T-helper 2 cell treated with Interferon-gamma antibody and Interleukin-4, amounts not matched to agents 5 μg/mL and 100 μg/mL, for 36 hours (primary cell): Measurements from ENCODE around the gene AKR7A3.
A peak's percentile ranks its signal among the peaks of the same experiment; 100 is the strongest.
"Not testable (repeated sequence)": the region's sequence is repeated elsewhere in the genome, so short reads cannot be mapped to it uniquely, and the experiment has no call there.

Experiments
- DNase-seq: peaks from one replicate; pipeline ENCODE4 v3.0.0; 2021; ENCODE audit warnings: low spot score
- H3K27ac Mint-ChIP-seq: one replicate; pipeline ENCODE4 v1.8.0; 2021; ENCODE audit warnings: mild to moderate bottlenecking, mixed read lengths
- H3K27me3 Mint-ChIP-seq: one replicate; pipeline ENCODE4 v1.8.0; 2021; ENCODE audit warnings: low read depth, mixed read lengths
- H3K36me3 Mint-ChIP-seq: one replicate; pipeline ENCODE4 v1.8.0; 2021; ENCODE audit warnings: low read depth, mixed read lengths
- H3K4me1 Mint-ChIP-seq: one replicate; pipeline ENCODE4 v1.8.0; 2021; ENCODE audit warnings: low read depth, mixed read lengths
- H3K4me3 Mint-ChIP-seq: one replicate; pipeline ENCODE4 v1.8.0; 2022; ENCODE audit warnings: mild to moderate bottlenecking, moderate library complexity, mixed read lengths
- H3K9me3 Mint-ChIP-seq: one replicate; pipeline ENCODE4 v1.8.0; 2021; ENCODE audit warnings: mixed read lengths

Gene AKR7A3

DNA sequence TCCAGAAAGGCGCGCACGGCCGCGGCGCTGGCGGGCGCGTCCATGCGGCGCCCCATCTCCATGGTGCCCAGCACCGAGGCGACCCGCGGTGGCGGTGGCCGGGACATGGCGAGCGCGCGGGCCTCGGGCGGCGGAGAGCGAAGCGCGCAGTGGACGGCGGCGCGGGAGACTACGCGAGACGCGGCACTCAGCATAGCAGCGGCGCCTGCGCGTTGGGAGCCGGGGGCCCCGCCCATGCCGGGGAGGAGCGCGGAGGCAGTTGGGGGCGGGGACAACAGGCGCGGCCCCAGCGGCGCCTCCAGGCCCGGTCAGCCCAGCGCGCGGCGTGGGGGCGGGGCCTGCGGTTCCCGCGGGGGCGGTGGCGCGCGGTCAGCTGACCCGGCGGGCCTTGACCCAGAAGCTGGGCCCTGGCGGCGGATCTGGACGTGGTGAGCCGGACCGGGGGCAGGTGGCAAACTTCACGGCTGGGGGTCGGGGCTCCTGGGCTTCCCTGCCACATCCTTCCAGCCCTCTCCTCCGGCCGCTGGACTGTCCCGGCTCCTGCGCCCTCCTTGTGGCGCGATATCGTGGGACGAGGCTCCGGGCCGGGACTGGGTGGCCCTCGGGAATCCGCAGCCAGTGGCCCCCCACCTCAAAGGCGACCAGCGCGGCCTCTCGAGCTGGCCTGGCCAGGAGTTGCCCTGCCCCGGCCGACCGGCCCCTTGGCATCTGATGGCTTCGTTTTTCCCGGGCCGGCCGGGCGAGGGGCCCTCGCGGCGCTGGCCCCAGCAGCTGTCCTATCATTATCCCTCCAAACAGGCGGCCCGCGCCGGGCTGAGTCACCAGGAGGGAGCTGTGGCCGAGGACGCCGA is 23.6 kb upstream of the AKR7A3 start, which contains the start of the genes AKR7A2 and SLC66A1:
Gene AKR7A2 (minus strand): TSS at position 214 of the 851 bp plus-strand sequence. CDS start 20 bp downstream, at position 194.
Gene SLC66A1 (plus strand): TSS at position 396 of the 851 bp plus-strand sequence. CDS start 5,352 bp downstream, outside the sequence.
- Mint-ChIP-seq H3K9me3 (no peaks in the 10 kb centered on the region), H3K27ac (peak within 1 kb of the TSS; percentile 91), H3K4me1 (peaks cover 32% of the 10 kb centered on the region), H3K36me3 (peaks cover 9% of the 10 kb centered on the region), H3K27me3 (no peaks in the 10 kb centered on the region), H3K4me3 (peak within 1 kb of the TSS; percentile 93)
- peak; percentile 96 for DNase-seq

- Mint-ChIP-seq H3K9me3 (no peaks in the 10 kb centered on the region), H3K4me1 (peaks cover 32% of the 10 kb centered on the region), H3K27ac (peak overlapping the region; percentile 91), H3K36me3 (peaks cover 15% of the 10 kb centered on the region), H3K27me3 (no peaks in the 10 kb centered on the region), H3K4me3 (peak overlapping the region; percentile 93)
- no peak for DNase-seq
These were observed 22.9 kb upstream of the AKR7A3 start for GRCh38 chr1:19311503-19311930.

DNA sequence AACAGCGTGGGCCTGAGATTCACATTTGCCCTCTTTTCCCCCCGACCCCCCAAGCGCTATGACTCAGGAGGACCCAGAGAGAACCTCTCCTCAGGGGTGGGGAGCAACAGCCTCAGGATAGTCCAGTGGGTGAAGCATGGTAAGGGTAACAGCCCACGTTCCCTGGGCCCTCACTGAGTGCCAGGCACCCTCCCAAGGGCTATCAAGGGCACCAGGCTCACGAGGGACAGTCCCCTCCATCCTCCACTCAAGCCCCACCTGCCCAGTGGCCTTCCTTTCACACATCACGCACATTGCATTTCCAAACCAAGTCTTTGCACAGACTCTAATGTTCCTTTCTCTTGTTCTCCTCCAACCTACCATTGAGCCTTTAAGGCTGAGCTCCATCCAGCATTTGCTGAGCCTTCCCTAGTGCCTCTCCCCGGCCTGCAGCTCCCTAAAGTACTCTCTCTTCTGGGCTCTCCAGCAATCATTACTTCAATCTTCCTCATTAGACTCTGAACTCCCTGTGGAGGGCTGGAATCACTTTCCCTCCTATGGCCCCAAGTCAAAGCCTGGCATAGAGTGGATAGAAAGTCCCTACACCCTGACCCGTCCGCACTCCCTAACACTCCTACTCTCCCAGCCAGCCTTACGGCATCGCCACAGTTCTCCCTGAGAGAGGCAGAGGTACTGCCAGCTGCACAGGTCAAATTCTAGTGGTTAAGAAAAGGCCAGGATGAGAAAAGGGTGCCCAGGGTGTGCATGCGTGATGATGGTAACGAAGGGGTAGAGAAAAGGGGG is 22.3 kb upstream of the AKR7A3 start:
- peaks cover 16% of the 10 kb centered on the region for H3K36me3 Mint-ChIP-seq
- H3K4me1 Mint-ChIP-seq: peaks cover 30% of the 10 kb centered on the region
- H3K9me3 Mint-ChIP-seq: no peaks in the 10 kb centered on the region
- H3K27ac Mint-ChIP-seq: peak overlapping the region; percentile 91
- peak overlapping the region; percentile 93 for H3K4me3 Mint-ChIP-seq
- H3K27me3 Mint-ChIP-seq: no peaks in the 10 kb centered on the region
- DNase-seq: no peak

GRCh38 chr1:19310061-19310460 is 21.5 kb upstream of the AKR7A3 start:
- no peak for DNase-seq
- Mint-ChIP-seq H3K9me3 (no peaks in the 10 kb centered on the region), H3K4me3 (peak overlapping the region; percentile 93), H3K36me3 (peaks cover 16% of the 10 kb centered on the region), H3K4me1 (peaks cover 23% of the 10 kb centered on the region), H3K27ac (no peak overlapping the region), H3K27me3 (no peaks in the 10 kb centered on the region)

- peaks cover 23% of the 10 kb centered on the region for H3K4me1 Mint-ChIP-seq
- peaks cover 23% of the 10 kb centered on the region for H3K36me3 Mint-ChIP-seq
- H3K27ac Mint-ChIP-seq: no peak overlapping the region
- no peaks in the 10 kb centered on the region for H3K9me3 Mint-ChIP-seq
- no peaks in the 10 kb centered on the region for H3K27me3 Mint-ChIP-seq
- H3K4me3 Mint-ChIP-seq: no peak overlapping the region
- no peak for DNase-seq
These were observed 20.7 kb upstream of the AKR7A3 start for GRCh38 chr1:19309123-19309813.

DNA sequence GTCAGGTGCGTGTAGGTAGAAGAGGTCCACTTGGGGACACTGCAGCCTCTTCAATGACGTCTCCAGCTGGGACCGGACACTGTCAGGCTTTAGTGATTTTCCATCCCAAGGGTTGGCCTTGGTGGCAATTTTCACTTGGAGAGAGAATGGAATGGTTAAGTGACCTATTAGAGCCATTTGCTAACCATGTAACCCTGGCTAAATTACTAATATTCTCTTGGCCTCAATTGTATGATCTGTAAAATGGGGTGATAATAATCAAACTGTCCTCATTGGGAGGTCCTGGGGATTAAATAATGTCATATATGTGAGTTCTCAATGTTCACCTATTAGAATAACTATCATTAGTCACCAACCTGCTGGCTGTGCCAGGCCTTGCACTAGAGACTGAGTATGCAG is 19.9 kb upstream of the AKR7A3 start:
- Mint-ChIP-seq H3K36me3 (peaks cover 28% of the 10 kb centered on the region), H3K27ac (no peak overlapping the region), H3K9me3 (no peaks in the 10 kb centered on the region)

DNA sequence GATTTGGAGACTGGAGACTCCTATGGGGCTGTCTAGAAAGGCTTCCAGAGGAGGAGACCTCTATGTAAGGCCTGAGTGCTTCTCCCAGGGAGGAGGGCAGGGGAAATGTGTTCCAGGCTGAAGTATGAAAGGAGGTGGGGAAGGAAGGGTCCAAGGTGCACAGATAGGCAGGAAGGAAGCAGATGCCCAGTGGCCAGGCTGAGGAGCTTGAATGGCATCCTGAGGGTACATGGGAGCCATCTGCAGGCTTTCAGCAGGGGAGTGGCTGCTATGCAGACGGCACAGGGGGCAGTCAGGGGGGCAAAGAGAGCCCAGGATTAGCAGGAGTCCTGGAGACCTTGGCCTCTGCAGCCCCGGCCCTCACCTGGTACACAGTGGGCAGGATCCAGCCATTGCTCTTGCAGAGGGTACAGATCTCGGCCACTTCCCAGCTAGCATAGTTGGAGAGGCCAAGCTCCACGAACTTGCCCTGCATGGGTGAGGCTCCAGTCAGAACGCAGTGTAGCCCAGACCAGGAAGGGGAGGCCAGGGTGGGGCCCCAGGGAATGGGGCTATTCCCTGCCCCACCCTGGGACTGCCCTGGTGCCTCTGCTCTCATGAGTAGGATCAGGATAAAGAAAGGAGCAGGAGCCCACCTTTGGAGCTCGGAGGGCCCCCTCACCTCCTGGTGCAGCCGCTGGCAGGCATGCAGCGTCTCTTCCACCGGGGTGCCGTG is 19.4 kb upstream of the AKR7A3 start:
- peaks cover 32% of the 10 kb centered on the region for H3K36me3 Mint-ChIP-seq
- no peaks in the 10 kb centered on the region for H3K27me3 Mint-ChIP-seq
- no peak overlapping the region for H3K27ac Mint-ChIP-seq
- H3K9me3 Mint-ChIP-seq: no peaks in the 10 kb centered on the region
- H3K4me1 Mint-ChIP-seq: peaks cover 13% of the 10 kb centered on the region
- DNase-seq: no peak
- H3K4me3 Mint-ChIP-seq: no peak overlapping the region

More for the DNA sequence above, 19.9 kb upstream of the AKR7A3 start:
- Mint-ChIP-seq H3K4me3 (no peak overlapping the region), H3K4me1 (peaks cover 19% of the 10 kb centered on the region), H3K27me3 (no peaks in the 10 kb centered on the region)
- no peak for DNase-seq

- H3K9me3 Mint-ChIP-seq: no peaks in the 10 kb centered on the region
- H3K27me3 Mint-ChIP-seq: no peaks in the 10 kb centered on the region
- H3K36me3 Mint-ChIP-seq: peaks cover 32% of the 10 kb centered on the region
- no peak overlapping the region for H3K4me3 Mint-ChIP-seq
- no peak for DNase-seq
- no peak overlapping the region for H3K27ac Mint-ChIP-seq
- H3K4me1 Mint-ChIP-seq: peaks cover 10% of the 10 kb centered on the region
These were observed 18.4 kb upstream of the AKR7A3 start for GRCh38 chr1:19306941-19307340.

- Mint-ChIP-seq H3K36me3 (peaks cover 32% of the 10 kb centered on the region), H3K27ac (no peak overlapping the region), H3K4me1 (peaks cover 5% of the 10 kb centered on the region), H3K9me3 (no peaks in the 10 kb centered on the region), H3K27me3 (no peaks in the 10 kb centered on the region), H3K4me3 (no peak overlapping the region)
- DNase-seq: no peak
These were observed 17.3 kb upstream of the AKR7A3 start for GRCh38 chr1:19305880-19306279.

DNA sequence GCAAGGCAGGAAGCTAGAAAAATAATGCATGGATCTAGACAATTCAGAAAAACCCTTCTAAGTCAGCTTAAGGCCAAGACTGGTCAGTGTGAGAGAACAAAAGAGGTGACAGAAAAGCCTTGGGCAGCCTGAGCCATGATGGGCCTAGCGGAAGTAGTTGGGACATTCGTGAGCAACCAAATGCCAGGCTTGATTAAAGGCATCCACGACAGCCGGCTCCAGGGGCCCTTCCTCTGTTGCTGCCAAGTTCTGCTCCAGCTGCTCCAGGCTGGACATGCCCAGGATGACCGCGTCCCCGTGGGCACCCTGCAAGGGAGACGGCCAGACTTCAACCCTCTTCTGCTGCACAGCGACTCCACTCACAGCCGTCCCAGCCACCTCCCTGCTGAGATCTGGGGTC is 15.5 kb upstream of the AKR7A3 start:
- H3K4me1 Mint-ChIP-seq, H3K27ac Mint-ChIP-seq, H3K9me3 Mint-ChIP-seq, DNase-seq, H3K27me3 Mint-ChIP-seq, H3K4me3 Mint-ChIP-seq: not testable (repeated sequence)
- H3K36me3 Mint-ChIP-seq: peaks cover 32% of the 10 kb centered on the region

GRCh38 chr1:19300211-19300610 is 11.6 kb upstream of the AKR7A3 start:
- peaks cover 23% of the 10 kb centered on the region for H3K36me3 Mint-ChIP-seq
- H3K9me3 Mint-ChIP-seq: peaks cover 15% of the 10 kb centered on the region
- no peak overlapping the region for H3K4me3 Mint-ChIP-seq
- no peak overlapping the region for H3K27ac Mint-ChIP-seq
- no peaks in the 10 kb centered on the region for H3K4me1 Mint-ChIP-seq
- no peaks in the 10 kb centered on the region for H3K27me3 Mint-ChIP-seq
- no peak for DNase-seq

- Mint-ChIP-seq H3K4me1 (no peaks in the 10 kb centered on the region), H3K9me3 (peaks cover 46% of the 10 kb centered on the region), H3K27ac (no peak overlapping the region), H3K36me3 (peaks cover 26% of the 10 kb centered on the region), H3K4me3 (no peak overlapping the region), H3K27me3 (no peaks in the 10 kb centered on the region)
- no peak for DNase-seq
These were observed 6.1 kb upstream of the AKR7A3 start for GRCh38 chr1:19294638-19295037.

- peak overlapping the region; percentile 48 for H3K4me3 Mint-ChIP-seq
- H3K27ac Mint-ChIP-seq: no peak overlapping the region
These were observed 674 bp upstream of the AKR7A3 start for GRCh38 chr1:19289244-19289643.

More at GRCh38 chr1:19289244-19289643, 674 bp upstream of the AKR7A3 start:
- Mint-ChIP-seq H3K36me3 (peaks cover 13% of the 10 kb centered on the region), H3K27me3 (peaks cover 3% of the 10 kb centered on the region), H3K4me1 (peaks cover 2% of the 10 kb centered on the region), H3K9me3 (peaks cover 21% of the 10 kb centered on the region)
- DNase-seq: no peak
